SIG-M5 (cell line): Measurements from ENCODE around the gene PAH.

ENCODE experiments used
- DNase-seq: peaks from one replicate; lab custom pipeline; 2025; lab: John Stamatoyannopoulos, UW

The PAH gene

GRCh38 chr12:102816816-102817434 is 100.1 kb downstream of the PAH start:
- no peak for DNase-seq

- no peak for DNase-seq
Observed at GRCh38 chr12:102814691-102815367, 102.2 kb downstream of the PAH start.

- no peak for DNase-seq
Observed at GRCh38 chr12:102812344-102812743, 104.7 kb downstream of the PAH start.

GRCh38 chr12:102811110-102811737 is 105.8 kb downstream of the PAH start:
- no peak for DNase-seq

- DNase-seq: no peak
Observed at GRCh38 chr12:102808412-102808811, 108.6 kb downstream of the PAH start.

GRCh38 chr12:102806592-102806991 is 110.5 kb downstream of the PAH start:
- DNase-seq: no peak

GRCh38 chr12:102806110-102806509 is 110.9 kb downstream of the PAH start:
- no peak for DNase-seq

GRCh38 chr12:102800565-102800964 is 116.5 kb downstream of the PAH start:
- DNase-seq: no peak

- DNase-seq: no peak
Observed at GRCh38 chr12:102799229-102799628, 117.8 kb downstream of the PAH start.

GRCh38 chr12:102797528-102797927 is 119.5 kb downstream of the PAH start:
- DNase-seq: no peak

- DNase-seq: no peak
Observed at GRCh38 chr12:102793921-102794320, 123.1 kb downstream of the PAH start.
